ENCODE measurements around the gene PHOX2B.

DNA sequence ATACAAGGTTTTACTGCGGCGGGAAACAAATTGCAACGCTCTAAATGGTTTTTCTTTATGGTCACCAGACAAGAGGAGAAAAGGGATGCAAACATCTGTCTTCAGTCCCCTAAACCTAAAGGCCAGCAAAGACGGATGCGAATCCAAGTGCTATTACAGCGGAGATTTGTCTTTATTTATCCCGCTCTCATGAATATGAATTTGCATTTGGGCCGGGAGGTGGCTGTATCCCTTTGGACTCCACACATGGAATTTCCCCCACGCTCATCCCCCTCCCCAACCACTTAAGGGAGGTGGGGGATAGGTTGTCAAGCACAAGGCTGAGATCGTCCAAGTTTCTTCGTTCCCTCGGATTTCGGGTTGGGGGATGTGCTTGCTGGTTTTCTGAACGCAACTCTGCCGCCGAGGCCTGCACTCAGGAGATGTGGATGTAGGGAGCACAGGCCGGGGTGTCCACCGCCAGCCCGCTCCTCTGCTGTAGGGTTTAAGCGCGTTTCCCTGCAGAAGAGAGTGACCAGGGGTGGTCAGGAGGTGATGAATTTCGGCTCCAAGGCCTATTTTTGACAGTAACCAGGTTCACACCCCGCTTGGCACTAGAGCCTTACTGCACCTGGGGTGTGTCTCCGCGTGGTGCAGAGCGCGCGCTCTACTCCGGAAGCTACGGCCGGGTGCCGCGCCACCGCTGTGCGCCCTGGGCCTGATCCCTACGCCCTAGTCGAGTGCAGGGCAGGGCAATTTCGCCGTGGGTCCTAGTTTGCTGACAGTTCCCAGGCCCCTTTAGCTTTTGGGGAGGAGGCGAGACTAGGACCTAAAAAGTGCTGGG lies 2.3 kb upstream of the PHOX2B start:
- TF ChIP-seq POLR2A (IDR thresholded peaks at IDR 0.05; ENCODE audit: low read length) (no peak), GATA1 (IDR thresholded peaks at IDR 0.05; ENCODE audit: low read depth, low read length) (no peak)

All from erythroblast (primary cell).